HG03196 (cell line): ENCODE measurements around the gene PHF21B.

Experiments
- ATAC-seq: cut with Tn5 transposase; IDR thresholded peaks from one replicate; pipeline ENCODE4 v1.9.1; 2021; ENCODE audit not compliant: unreplicated experiment

Gene PHF21B

GRCh38 chr22:45019861-45020655 lies 10.3 kb upstream of the PHF21B start:
- no peak for ATAC-seq

DNA sequence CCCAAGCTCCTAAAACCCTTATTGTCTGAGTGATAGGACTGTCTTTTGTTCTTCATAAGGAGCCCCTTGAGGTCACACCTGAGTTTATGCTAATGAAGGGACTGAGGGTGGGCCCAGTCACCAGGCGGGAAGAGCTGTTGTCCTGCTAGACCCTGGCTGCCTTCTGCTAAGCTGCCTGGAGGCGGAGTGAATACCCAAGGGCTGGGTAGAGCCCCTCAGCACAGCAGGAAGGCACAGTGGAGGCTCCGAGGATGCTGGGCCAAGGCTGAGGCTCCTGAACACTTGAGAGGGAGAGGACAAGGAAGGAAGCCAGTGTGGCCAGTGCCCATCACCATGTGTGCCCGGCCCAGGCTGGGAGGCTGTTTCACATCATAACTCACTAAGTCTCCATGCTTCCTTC lies 4.8 kb upstream of the PHF21B start:
- no peak for ATAC-seq

- no peak for ATAC-seq
These were observed 3.3 kb upstream of the PHF21B start for GRCh38 chr22:45013138-45013537.

DNA sequence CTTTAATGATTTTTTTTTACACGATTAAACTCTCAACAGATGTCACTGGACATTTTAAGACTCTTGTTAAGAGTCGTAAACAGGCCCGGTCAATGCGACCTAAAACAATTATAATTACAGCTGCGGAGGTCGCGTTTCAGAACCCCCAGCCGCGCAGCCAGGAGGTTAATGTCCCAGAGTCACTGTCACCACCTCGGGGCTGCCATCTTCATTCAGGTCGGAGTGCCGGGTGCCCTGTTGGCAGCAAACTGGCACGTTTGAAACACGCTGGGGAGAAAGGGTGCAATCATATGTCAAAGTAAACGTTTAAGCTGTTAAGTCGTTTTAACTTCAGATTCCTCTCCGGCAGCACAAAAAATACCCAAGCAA lies 711 bp upstream of the PHF21B start:
- no peak for ATAC-seq

DNA sequence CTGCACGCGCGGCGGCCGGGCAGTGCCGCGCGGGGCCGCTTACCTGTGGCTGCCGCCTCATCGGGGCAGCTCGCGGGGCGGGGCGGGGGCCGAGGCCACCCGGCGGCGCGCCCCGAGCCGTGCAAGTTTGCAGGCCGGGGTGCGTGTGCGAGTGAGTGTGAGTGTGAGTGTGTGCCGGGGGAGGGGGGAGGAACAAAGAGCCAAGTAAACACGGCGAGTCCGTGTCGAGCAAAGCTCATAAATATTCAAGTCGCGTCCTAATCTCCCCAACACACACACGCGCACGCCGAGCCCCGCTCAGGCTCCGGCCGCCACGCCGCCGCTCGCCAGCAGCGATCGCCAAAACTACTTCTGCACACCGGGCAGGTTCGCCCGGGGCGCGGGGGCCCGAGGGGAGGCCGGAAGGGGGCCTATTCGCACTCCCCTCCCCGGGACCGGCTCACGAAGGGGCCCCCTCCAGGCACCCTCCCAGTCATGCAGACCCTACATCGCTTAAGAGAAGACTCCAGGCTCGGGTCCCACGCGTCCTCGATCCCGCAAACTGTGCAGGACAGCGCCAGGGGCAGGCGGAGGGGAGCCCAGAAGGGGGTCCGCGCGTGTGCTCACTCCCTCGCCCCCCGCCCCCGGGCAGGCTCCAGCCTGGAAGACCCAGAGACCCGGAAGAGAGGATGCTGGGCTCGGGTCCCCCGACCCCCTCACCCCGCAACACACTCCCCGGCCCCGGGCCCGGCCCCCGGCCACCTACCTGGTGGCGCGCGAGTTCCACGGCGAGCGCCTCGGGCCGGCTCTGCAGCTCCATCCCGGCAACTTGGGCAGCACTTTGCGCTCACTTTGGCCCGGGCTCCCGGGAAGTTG lies 827 bp downstream of the PHF21B start:
- no peak for ATAC-seq

DNA sequence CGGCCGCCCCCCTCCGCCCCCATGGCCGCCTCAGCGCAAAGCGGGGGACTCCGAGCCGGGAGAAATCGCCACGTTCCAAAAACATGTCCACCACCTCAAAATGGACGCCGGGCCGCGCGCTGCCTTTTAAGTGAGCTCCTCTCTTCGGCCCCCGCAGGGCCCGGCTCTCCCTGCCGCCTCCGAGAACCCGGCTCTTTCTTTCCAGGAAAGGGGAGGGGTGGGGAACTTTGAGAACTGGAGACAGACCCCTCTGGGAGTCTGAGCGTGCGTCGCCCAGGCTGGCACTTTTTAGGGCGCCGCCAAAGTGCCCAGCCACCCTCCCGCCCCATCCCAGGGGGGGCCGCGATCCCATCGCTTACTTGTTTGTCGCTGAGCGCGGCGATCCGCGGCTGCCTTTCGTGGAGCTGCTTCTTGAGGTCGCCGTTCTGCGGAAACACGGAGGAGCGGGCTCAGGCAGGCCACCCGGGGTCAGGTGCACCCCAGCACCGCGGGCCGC lies 1.6 kb downstream of the PHF21B start:
- ATAC-seq: no peak

- ATAC-seq: no peak
These were observed 2.2 kb downstream of the PHF21B start for GRCh38 chr22:45007391-45008185.

DNA sequence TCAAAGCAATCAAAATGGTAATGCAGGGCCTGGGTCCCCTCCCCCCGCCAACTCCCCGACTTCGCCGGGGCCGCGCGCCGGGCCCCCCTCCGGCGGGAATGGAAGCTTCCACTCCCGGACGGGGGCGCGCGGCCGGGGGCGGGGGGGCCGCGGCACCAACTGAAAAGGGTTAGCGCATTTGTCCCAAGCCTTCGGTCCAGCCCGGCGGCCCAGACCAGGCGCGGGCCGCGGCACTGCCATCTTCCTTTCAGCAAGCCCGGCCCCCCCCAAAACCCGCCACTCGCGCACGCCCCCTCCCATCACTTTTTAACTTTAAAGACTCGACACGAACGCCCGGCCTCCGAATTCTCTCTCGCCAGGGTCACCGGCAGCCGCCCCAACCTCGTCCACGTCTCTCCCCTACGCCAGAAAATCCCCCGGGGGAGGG lies 2.8 kb downstream of the PHF21B start:
- no peak for ATAC-seq

DNA sequence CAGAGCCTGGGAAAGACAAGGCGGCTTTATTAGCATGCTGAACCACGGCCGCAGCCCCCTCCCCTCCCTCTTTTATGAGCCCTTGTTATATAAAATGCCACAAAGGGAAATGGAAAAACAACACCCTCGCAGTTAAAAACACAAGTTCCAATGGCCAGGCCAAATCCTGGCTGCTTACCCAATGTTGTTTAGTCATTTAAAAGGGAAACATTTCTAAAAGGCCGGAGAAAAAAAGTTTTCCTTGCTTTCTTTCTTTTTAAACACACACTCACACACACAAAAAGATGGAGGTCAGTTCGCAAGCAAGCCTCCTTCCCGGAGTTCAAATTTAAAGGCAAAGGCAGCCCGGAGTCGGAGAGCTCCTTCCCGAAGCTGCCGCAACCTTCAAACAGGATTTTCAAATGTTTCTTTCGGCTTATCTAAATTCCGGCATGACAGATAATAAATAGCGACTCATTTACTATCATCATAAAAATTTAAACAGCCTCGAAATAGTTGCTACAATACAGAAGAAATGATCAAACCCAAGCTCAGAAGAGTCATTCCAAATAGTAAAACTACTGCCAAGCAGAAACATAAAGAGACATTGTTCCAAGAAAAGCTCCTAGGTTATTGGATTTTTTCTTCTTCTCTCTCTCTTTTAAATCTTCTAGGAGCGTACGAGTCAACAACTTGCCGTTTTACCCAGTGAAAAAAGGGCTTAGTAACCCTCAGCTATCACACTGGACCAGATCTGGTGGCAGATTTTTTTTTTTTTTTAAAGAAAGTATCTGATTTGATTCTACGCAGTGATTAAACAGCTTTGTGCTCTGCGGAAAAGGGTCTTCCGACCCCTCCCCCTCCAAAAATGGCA lies 3.5 kb downstream of the PHF21B start:
- ATAC-seq: no peak

DNA sequence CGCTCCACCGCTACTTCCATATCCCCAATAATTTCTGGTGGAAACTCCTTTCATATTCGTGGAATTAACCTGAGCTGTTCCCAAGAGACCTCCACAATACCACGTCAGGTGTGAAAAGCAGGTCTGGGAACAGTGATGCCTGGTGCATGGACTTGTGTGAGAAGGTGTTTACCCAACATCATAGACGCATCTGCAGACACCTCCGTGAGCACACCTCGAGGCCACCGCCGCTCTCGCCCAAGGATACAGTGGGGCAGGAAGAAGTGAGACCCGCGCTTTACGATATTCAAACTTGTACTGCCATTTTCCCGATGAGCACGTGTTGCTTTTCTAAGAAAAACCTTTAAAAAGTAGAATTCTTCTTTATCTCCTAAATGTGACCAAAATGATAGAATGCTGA lies 8.2 kb downstream of the PHF21B start:
- ATAC-seq: no peak

- ATAC-seq: no peak
These were observed 9.5 kb downstream of the PHF21B start for GRCh38 chr22:45000330-45000729.

GRCh38 chr22:44999687-45000086 lies 10.1 kb downstream of the PHF21B start:
- ATAC-seq: no peak

DNA sequence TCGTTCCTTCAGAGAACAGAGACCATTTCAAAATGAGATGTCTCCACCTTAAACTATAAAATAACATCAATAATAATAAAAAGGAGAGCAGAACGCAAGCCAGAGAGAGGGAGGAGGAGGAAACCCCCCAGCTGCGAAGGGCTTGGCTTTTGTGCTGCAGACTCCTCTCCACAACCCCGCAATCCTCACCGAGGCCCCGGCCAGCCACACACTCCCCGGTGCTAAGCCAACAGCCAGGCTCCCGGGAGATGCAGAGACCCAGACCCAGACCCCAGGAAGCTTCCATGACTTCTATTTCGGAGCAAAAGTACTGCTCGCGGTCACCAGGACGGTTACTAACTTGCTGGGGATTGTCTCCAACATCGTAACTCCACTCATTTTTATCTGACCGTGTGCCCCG lies 10.6 kb downstream of the PHF21B start:
- no peak for ATAC-seq

DNA sequence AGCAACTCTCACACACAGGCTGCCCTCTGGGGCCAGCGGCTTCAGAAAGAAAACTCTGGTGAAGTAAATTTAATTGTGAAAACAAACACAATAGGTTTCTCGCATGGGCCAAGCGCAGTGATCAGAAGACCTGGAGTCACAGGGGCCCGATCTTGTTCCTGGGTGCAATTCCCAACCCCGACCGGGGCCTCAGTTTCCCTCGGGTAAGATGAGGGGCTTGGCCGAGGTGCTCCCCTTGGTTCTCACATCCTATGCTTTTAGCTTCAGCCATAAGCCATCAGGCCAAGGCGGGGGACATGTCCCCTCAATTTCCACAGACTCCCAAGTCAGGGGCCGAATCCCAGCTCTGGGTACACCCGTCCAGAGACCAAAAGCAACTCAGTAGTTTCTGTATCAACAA lies 11.5 kb downstream of the PHF21B start:
- ATAC-seq: no peak

DNA sequence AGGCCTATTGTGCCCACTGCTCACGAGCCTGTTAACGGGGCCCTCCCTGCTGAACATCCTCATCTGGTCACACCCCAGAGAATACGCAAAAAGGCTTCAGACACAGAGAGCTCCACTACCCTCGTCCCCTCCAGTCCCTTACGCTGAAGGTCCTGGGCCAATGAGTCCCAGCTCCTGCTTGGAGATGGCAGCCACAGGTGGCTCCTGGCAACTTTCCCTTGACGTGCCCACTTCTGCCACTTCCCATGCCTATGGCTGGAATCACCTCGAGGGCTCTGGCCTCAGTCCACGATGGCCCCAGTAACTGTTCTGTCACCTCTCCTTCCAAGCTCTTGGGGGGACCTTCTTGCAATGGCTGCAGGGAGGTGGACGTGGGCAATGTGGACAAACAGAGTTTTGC lies 12.7 kb downstream of the PHF21B start:
- ATAC-seq: no peak

DNA sequence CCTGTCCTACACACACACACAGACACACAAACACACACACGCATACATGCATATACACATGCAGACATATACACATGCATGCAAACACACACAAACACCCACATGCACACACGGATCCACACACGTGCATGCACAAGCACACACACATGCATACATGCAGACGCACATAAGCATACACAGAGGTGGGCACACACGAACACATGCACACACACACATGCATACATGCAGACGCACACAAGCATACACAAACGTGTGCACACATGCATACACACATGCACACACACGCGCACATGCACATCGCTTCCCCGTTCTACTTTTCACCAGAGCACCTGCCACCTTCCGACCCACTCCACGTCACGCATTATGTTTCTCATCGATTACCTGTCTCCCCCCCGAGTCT lies 13.2 kb downstream of the PHF21B start:
- ATAC-seq: no peak

GRCh38 chr22:44996120-44996519 lies 13.7 kb downstream of the PHF21B start:
- no peak for ATAC-seq

GRCh38 chr22:44995715-44996114 lies 14.1 kb downstream of the PHF21B start:
- ATAC-seq: no peak

DNA sequence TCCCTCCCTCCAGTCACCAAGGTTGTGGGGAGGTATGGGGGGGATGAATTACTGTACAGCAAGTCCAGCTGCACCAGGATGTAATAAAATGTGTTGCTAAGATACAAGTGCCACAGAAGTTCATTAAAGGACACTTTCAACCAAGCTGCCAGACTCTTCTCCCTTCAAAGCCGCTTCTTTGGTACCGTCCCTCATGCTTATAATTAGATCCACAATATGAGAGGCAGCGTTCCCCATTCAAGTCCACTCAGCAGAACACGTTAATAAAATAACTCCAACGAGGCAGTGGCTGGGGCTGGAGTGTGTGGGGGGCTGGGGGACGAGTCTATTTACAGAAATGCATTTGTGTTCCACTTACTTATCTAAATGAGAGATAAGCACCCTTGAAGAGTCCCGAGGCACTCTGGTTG lies 14.7 kb downstream of the PHF21B start:
- ATAC-seq: no peak

DNA sequence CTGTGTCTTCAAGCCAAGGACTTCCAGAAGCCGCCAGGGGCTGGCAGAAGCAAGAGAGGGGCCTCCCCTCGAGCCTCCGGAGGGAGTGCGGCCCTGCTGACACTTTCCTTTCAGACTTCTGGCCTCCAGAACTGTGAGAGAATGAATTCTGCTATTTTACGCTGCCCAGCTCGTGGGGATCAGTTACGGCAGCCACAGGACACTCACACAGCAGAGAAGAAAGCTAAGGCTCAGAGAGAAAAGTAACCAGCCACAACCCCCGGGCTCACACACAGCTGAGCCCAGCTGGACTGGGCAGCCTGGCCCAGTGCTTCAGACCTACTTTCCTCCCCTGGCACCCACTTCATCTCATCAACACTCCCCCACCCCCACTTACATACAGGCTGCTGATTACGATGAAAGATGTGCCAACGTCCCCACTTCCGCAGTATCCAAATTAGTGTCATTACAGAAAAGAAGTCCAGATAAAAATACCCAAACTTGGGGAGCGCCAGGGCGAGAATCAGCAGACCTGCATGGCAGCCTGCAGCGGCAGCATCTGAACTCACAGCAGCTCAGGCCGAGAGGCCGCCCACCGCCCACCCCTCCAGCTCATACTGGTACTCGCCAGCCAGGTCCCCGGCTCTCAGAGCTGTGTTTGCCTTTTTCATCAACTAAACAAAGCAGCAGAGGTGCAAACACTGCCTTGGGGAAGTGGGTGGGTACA lies 15.3 kb downstream of the PHF21B start:
- ATAC-seq: no peak
